SU-DHL-6 (cell line): ENCODE results near the gene CLTCL1.
"Not testable (repeated sequence)": the region's sequence is repeated elsewhere in the genome, so short reads cannot be mapped to it uniquely, and the experiment has no call there.

Experiments used
- H2AFZ ChIP-seq: fragments of 200-600 bp; sonication (generic); 2 replicates; pipeline ENCODE4 v1.6.1; 2014; ENCODE audit warnings: low read depth, mild to moderate bottlenecking, moderate library complexity, mixed read lengths, antibody characterized with exemption, low read length; ENCODE audit not compliant: severe bottlenecking
- H3F3A ChIP-seq: fragments of 200-600 bp; shearing (Covaris generic); 2 replicates; pipeline ENCODE4 v1.6.0; 2016; ENCODE audit warnings: antibody characterized with exemption, mild to moderate bottlenecking; ENCODE audit not compliant: insufficient read depth
- H3K27ac ChIP-seq: fragments of 200-600 bp; sonication (generic); 2 replicates; pipeline ENCODE4 v1.5.1; 2016; ENCODE audit warnings: low read depth, mild to moderate bottlenecking, low read length, moderate library complexity, mixed read lengths
- H3K27me3 ChIP-seq: fragments of 200-600 bp; sonication (generic), shearing (Covaris generic); 2 replicates; pipeline ENCODE4 v1.6.0; 2014; ENCODE audit warnings: mild to moderate bottlenecking, low read length
- H3K36me3 ChIP-seq: fragments of 200-600 bp; sonication (generic); 2 replicates; pipeline ENCODE4 v1.6.1; 2014; ENCODE audit warnings: mild to moderate bottlenecking, low read length, mixed read lengths
- H3K4me2 ChIP-seq: fragments of 300-600, 200-600 bp; shearing (Covaris generic), sonication (generic); 2 replicates; pipeline ENCODE4 v1.6.0; 2014; ENCODE audit warnings: low read length, low read depth, mild to moderate bottlenecking; ENCODE audit not compliant: poor library complexity, severe bottlenecking
- H3K4me3 ChIP-seq: fragments of 200-600 bp; sonication (generic); 2 replicates; pipeline ENCODE4 v1.5.1; 2014; ENCODE audit warnings: antibody characterized with exemption, low read length, mild to moderate bottlenecking, mixed read lengths; ENCODE audit not compliant: insufficient read depth, poor library complexity, severe bottlenecking
- H3K79me2 ChIP-seq: fragments of 200-600 bp; sonication (generic); 2 replicates; pipeline ENCODE4 v1.6.1; 2014; ENCODE audit warnings: mild to moderate bottlenecking, low read length, moderate library complexity; ENCODE audit not compliant: insufficient read depth
- H3K9ac ChIP-seq: fragments of 200-600 bp; sonication (generic); 2 replicates; pipeline ENCODE4 v1.7.0; 2014; ENCODE audit warnings: mild to moderate bottlenecking, low read length
- H3K9me2 ChIP-seq: fragments of 200-600 bp; sonication (generic); replicated peaks from 2 replicates; pipeline ENCODE4 v1.6.1; 2014; ENCODE audit warnings: low read length; ENCODE audit not compliant: insufficient read depth
- H3K9me3 ChIP-seq: fragments of 200-600 bp; sonication (generic); 2 replicates; pipeline ENCODE4 v1.6.1; 2014; ENCODE audit warnings: low read length, mixed read lengths; ENCODE audit not compliant: insufficient read depth
- H4K20me1 ChIP-seq: fragments of 200-600 bp; sonication (generic); 2 replicates; pipeline ENCODE4 v1.6.1; 2014; ENCODE audit warnings: low read depth, mild to moderate bottlenecking, antibody characterized with exemption, low read length, moderate library complexity, mixed read lengths
- EZH2phosphoT487 ChIP-seq: fragments of 200-600 bp; sonication (generic), shearing (Covaris generic); conservative IDR thresholded peaks from 2 replicates; pipeline ENCODE4 v1.6.1; 2018; ENCODE audit warnings: mild to moderate bottlenecking, antibody characterized with exemption, low read length, moderate library complexity, mixed read lengths
- TF ChIP-seq, protein P1 (sequence below): fragments of 200-600 bp; sonication (generic); IDR thresholded peaks from one replicate; pipeline ENCODE4 v1.5.1; 2017; ENCODE audit warnings: antibody characterized with exemption, mild to moderate bottlenecking, low read length, moderate library complexity; ENCODE audit not compliant: insufficient read depth, poor library complexity, severe bottlenecking

Gene CLTCL1

DNA sequence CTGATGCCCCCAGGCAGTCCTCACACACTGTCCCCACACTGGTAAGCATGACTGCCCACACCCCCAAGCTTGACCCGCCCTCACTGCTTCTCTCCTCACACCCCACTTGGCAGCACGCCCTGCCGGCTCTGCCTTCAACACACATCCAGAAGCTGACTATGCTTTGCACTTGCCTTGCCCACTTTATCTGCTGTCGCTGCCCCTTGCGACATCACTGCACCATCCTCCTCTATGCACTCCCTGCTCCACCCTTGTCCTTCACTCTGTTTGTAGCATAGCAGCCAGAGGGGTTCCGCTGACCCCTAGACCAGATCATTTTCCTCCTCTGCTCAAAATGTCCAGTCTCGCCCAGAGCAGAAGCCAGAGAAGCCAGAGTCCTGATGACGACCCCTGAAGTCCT, 87.7 kb downstream of the CLTCL1 start:
- Histone ChIP-seq H3K79me2 (no peaks in the 10 kb centered on the region), H3K9ac (no peak overlapping the region), H3K9me3 (no peaks in the 10 kb centered on the region), H4K20me1 (no peaks in the 10 kb centered on the region), H3K36me3 (no peaks in the 10 kb centered on the region), H3K4me2 (no peak overlapping the region), H2AFZ (no peak overlapping the region), H3K27ac (no peak overlapping the region), H3K27me3 (no peaks in the 10 kb centered on the region), H3K9me2 (no peaks in the 10 kb centered on the region), H3F3A (no peaks in the 10 kb centered on the region), H3K4me3 (no peak overlapping the region)
- no peak for TF ChIP-seq EZH2phosphoT487
- TF ChIP-seq, protein P1, sequence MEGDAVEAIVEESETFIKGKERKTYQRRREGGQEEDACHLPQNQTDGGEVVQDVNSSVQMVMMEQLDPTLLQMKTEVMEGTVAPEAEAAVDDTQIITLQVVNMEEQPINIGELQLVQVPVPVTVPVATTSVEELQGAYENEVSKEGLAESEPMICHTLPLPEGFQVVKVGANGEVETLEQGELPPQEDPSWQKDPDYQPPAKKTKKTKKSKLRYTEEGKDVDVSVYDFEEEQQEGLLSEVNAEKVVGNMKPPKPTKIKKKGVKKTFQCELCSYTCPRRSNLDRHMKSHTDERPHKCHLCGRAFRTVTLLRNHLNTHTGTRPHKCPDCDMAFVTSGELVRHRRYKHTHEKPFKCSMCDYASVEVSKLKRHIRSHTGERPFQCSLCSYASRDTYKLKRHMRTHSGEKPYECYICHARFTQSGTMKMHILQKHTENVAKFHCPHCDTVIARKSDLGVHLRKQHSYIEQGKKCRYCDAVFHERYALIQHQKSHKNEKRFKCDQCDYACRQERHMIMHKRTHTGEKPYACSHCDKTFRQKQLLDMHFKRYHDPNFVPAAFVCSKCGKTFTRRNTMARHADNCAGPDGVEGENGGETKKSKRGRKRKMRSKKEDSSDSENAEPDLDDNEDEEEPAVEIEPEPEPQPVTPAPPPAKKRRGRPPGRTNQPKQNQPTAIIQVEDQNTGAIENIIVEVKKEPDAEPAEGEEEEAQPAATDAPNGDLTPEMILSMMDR, result no peak

DNA sequence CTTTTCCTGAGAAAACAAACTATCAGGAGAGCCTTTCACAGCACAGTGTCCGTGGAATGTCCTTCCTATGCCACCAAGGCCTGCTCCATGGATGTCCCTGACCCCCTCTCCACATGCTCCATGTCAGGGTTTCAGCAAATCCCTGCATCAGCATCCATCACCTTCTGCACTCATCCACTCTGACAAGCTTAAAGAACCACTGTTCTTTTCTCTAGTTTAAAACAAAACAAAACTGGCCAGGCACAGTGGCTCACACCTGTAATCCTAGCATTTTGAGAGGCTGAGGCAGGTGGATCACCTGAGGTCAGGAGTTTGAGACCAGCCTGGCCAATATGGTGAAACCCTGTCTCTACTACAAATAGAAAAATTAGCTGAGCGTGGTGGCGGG, 88.7 kb downstream of the CLTCL1 start:
- H3K9me3 ChIP-seq, H3F3A ChIP-seq, H4K20me1 ChIP-seq, H2AFZ ChIP-seq, H3K9ac ChIP-seq, H3K4me2 ChIP-seq, H3K9me2 ChIP-seq, H3K79me2 ChIP-seq, H3K27me3 ChIP-seq, H3K27ac ChIP-seq, H3K4me3 ChIP-seq, H3K36me3 ChIP-seq: not testable (repeated sequence)

DNA sequence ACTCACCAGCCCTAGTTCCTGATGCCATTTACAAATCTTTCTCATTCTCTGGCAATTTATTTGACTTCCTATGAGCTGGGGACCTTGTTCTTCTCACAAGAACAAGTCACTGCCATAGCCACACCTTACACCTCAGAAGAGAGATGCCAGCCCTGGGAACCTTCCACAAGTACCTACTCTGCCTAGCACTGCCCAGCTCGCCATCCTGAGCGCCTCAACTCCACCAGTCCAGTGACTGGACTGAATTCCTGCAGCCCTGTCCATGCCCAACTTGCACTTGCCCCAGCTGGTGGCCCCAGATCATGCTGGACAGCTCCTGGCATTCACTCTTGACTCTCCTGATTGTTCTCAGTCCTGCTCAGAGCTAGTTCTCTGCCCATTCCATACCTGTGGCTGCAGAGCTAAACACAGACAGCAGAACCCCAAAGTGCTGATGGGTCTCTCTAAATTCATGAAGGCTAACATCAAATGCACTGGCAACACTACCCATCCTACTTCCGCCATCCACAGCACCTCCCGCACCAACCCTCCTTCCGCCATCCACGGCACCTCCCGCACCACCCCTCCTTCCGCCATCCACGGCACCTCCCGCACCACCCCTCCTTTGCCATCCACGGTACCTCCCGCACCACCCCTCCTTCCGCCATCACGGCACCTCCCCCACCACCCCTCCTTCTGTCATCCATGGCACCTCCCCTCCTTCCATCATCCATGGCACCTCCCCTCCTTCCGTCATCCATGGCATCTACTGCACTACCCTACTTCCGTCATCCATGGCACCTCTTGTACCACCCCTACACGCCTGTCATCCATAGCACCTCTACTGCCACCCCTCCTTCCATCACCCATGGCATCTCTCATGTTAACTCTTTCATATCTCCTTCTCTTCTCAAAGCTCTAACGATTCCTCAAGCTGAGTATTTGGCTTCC, 89.4 kb downstream of the CLTCL1 start:
- H2AFZ ChIP-seq, result no peak overlapping the region
- no peaks in the 10 kb centered on the region for H4K20me1 ChIP-seq

More for the DNA sequence above, 89.4 kb downstream of the CLTCL1 start:
- Histone ChIP-seq H3F3A (no peaks in the 10 kb centered on the region), H3K4me3 (no peak overlapping the region), H3K4me2 (no peak overlapping the region), H3K27me3 (no peaks in the 10 kb centered on the region), H3K9ac (no peak overlapping the region), H3K27ac (no peak overlapping the region), H3K9me3 (no peaks in the 10 kb centered on the region), H3K36me3 (no peaks in the 10 kb centered on the region), H3K9me2 (no peaks in the 10 kb centered on the region), H3K79me2 (no peaks in the 10 kb centered on the region)
- TF ChIP-seq, protein P1, result no peak
- TF ChIP-seq EZH2phosphoT487, result no peak
